Measurements from ENCODE around the gene GABRA4. TPM values are rescaled to one million over a fixed set of nuclear protein-coding genes. Genes with fewer than 3 reads are reported as not detected.

GABRA4 gene
- total RNA-seq, 1 donor from 2014 or later = not detected

DNA sequence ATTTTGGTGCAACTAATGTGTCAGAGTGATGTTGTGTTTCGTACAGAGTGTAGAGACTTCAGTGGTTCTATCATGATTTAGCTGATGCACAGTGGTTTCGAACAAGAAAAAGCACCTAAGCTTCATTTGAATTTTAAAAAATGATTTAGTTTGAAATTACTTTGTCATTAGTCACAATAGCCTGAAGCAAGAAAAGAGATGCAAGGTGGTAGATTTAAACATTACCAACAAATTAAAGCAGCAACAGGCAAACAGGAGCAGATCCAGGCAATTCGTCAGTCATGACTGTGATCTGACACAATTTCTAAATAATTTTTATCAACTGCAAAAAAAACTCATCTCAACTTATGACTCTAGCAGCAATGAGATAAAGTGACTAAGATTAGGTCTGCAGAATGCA is 59.7 kb downstream of the GABRA4 start:
- DNase-seq (ENCODE audit: low spot score) = no peak
- ATAC-seq = no peak

GRCh38 chr4:46931981-46932380 is 61.4 kb downstream of the GABRA4 start:
- no peak for DNase-seq (ENCODE audit: low spot score)
- peak; percentile 67 for ATAC-seq

DNA sequence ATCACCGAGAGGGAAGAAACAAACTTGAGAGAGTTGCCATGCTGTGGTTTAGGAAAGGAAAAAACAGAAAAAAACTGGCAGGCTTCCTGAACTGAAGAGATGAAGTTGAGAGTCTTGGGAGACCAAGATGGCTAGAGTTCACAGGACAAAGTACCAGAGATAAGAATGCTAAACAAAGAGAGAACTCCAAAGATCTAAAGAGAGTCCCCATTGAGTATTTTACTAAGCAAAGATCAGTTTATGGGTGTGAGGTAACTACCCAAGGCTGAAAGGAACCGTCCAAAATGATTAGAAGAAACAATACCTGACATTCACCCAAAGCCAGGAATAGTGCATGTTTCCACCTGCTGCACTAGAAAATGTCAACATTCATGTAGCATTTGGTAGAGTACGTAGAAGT is 62.5 kb downstream of the GABRA4 start:
- no peak for DNase-seq (ENCODE audit: low spot score)
- no peak for ATAC-seq

GRCh38 chr4:46927201-46927600 is 66.2 kb downstream of the GABRA4 start:
- DNase-seq (ENCODE audit: low spot score) = no peak
- ATAC-seq = no peak

DNA sequence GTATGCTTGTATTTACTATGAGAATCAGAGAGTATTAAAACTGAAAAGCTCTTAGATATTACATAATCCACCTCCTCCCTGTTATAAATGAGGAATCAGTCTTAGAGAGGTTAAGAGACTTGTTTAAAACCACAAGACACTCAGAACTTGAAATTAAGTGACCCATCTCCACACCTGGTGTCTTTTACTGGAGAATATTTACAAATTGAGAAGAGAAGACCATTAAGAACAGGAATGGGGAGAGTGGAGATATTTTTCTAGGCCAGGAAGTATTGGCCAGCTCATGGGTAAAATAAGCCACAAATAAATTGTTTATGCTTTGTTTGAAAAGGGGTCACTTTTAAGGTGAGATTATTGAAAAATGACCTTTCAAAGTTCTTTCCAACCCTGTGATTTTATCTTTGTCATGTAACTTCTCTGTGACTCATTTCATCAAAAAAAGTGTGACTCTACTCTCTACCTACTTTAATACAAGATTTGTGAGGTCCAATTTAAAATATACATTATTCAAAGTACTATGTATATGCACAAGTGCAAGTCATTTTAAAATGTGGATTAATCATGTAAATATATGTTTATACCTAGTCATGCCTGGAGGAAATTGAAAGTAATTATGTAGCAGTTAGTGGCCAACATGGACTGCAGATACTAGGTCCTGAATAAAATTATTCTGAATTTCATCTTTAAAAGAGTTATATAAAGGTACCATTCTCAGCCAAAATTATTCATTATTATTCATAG is 68.4 kb downstream of the GABRA4 start:
- DNase-seq (ENCODE audit: low spot score) (no peak), ATAC-seq (no peak)

DNA sequence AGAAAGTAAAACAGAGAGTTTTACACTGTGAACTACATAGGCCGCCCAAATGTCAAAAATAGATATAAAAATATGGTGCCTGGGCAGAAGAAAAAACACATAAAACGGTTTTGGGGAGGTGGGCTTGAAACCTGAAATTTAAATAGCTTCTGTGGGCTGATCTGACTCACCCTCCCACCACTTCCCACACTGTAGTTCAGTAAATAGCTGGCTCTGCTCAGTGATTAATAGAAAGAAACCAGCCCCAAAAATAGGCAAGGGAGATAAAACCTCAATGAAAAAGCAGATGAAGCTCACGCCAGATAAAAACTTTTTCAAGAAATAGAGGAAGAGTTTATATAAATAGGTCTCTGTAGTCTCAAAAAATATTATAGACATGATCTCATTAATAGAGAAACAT is 71.2 kb downstream of the GABRA4 start:
- DNase-seq (ENCODE audit: low spot score) = no peak
- ATAC-seq = no peak

GRCh38 chr4:46909078-46909477 is 84.3 kb downstream of the GABRA4 start, which contains the start of gene COX7B2:
Gene COX7B2 (minus strand): TSS chr4:46909245. CDS start chr4:46735192, 174,053 bp downstream.
- ATAC-seq (no peak), DNase-seq (ENCODE audit: low spot score) (no peak)

DNA sequence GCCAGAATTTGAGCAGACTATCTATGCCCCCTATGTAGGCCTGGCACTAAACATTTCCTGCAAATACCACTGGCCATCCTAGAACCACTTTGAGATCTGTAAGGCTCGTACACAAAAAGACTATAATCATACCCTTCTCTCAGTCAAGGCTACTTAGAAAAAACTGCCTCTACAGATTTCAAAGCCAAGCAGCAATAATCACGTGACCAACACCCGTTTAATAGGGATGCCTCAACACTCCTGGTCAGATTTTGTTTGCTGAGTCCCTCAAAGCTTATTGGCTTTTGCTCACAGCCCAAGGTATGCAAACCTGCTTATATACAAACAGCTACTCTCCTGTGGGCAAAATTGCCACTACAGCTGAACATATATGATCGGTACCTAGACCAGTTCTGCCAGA is 85.2 kb downstream of the GABRA4 start:
- no peak for ATAC-seq
- DNase-seq (ENCODE audit: low spot score) = no peak

DNA sequence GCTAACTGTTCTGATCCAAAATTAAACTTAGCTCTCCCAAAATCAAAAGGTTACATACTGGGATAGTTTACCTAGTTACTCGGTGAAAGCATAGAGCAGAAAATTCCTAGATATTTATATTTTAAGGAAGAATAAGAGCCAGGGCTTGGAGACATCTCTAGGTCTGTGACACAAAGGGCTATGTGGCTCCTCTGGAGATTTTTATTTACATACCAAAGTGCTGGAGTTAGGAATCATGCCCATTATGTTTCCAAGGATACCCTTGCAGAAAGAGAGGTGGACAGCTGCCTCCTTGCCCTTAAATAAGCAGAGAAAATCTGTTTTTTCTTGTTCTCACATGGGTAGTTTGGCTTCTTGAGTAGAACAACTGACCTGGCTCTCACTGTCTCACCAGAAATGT is 93.3 kb downstream of the GABRA4 start:
- DNase-seq (ENCODE audit: low spot score) (no peak), ATAC-seq (no peak)

DNA sequence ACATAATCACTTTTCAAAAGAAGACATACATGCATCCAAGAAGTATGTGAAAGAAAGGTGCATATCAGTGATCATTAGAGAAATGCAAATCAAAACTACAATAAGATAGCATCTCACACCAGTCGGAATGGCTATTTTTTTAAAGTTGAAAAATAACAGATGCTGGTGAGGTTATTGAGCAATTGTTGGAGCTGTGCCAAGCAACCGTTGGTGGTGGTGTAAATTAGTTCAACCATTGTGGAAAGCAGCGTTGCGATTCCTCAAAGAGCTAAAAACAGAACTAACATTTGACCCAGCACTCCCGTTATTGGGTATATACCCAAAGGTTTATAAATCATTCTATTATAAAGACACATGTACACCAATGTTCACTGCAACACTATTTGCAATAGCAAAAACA is 98.6 kb downstream of the GABRA4 start:
- ATAC-seq (no peak), DNase-seq (ENCODE audit: low spot score) (no peak)

DNA sequence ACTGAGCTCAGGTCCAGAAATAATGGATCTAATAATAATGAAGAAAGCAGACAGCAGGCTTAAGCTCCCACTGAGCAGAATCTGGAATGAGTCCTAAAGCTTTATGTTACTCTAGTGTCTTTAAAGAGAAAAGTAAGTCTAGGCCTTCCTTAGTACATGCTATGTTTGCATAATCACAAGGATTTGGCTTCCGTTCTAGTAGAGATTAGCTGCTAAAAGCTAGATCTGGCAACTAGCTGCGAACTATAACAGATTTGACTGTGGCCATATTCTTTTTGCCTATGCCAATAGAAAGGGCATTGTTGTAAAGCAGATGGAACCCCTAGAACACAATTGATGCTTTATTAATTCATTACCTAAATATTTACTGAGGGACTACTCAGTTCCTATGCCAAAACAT is 103.3 kb downstream of the GABRA4 start:
- DNase-seq (ENCODE audit: low spot score) = no peak
- no peak for ATAC-seq

GRCh38 chr4:46889410-46889809 is 104.0 kb downstream of the GABRA4 start:
- DNase-seq (ENCODE audit: low spot score) (no peak), ATAC-seq (no peak)

DNA sequence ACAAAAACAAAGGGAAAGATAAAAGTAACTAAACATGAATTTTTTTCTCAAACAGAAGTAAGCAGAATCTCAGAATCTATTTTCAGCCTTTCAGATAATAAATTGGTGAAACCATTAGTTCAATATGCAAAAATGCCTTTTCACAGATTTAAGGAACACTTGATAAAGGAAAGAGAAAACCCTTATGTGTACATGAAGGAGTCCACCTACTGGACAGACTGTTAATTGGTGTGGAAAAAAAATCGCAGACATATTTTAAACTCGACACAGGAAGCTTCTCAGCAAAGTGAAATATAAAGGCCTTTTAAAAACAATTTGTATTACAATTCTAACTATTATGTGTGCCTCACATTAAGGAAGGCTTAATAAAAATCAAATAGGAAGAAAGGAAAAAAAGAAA is 106.7 kb downstream of the GABRA4 start:
- DNase-seq (ENCODE audit: low spot score) (no peak), ATAC-seq (no peak)

DNA sequence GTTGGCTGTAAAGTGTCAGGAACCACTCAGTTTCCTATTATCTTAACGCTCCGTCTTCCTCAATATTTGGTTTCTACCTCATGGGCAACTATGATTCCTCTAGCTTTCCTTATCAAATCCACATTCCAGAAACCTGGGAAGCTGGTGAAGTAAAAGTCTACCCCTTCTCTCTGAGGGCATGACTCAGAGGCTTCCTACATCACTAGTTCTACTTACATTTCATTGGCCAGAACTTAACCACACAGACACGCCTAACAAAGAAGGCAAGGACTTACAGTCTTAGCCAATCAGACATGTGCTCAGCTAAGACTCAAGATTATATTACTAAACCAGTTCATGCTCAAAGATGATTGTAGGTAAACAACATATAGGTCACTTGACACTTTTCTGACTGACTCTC is 114.7 kb downstream of the GABRA4 start:
- ATAC-seq (no peak), DNase-seq (ENCODE audit: low spot score) (no peak)

DNA sequence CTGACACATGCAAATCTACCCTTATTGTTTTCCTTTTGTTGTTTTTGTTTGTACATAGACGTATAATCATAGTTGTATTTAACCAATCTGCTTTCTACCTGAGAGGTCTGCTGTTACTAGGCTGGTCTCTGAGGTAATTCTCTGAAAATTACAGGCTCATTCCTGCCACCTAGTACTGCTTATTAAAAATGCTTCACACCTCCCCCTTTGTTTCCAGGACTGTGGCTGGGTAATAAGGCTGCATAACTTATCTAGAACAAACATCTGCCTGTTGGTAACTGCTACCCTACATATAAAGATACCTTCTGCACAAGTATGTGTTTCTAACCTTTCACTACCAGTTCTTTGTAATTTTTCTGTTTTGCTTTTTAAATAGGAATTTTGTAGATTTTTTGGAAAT is 118.6 kb downstream of the GABRA4 start:
- DNase-seq (ENCODE audit: low spot score) = no peak
- ATAC-seq = no peak

- DNase-seq (ENCODE audit: low spot score) = no peak
- ATAC-seq = no peak
Measured at GRCh38 chr4:46870411-46870810, 123.0 kb downstream of the GABRA4 start.

Other genes starting within 250 kb of the GABRA4 start
- gene COX7B2, start 84.3 kb downstream of the GABRA4 start, total RNA-seq = not detected
- not detected for gene GABRB1, start 38.0 kb upstream of the GABRA4 start, total RNA-seq

Measured in left lobe of liver (tissue), 2 donors.